GM12892 (cell line): Measurements from ENCODE around the gene PYCARD.

Experiments used
- POLR2A ChIP-seq: IDR thresholded peaks from 2 replicates; pipeline ENCODE4 v1.6.1; 2011; ENCODE audit warnings: low read depth, low read length, control low read depth
- POLR2AphosphoS5 ChIP-seq: IDR thresholded peaks from 2 replicates; pipeline ENCODE4 v1.6.1; 2011; ENCODE audit warnings: low read depth, low read length, control low read depth
- TAF1 ChIP-seq: IDR thresholded peaks from 2 replicates; pipeline ENCODE4 v1.6.1; 2011; ENCODE audit warnings: low read depth, mild to moderate bottlenecking, control low read depth, low read length, borderline replicate concordance

GRCh38 chr16:31183432-31184428 is 18.8 kb downstream of the PYCARD start:
- TF ChIP-seq POLR2A, result no peak; the same call in none of the 2 replicates
- no peak for TF ChIP-seq POLR2AphosphoS5
- no peak for TF ChIP-seq TAF1
